Skin epidermis (tissue), 12 donors: ENCODE measurements around the gene CCDC85B.
A peak's percentile ranks its signal among the peaks of the same experiment; 100 is the strongest.

Experiments
- H3K27ac ChIP-seq, 21 experiments: fragments of 200-600 bp; sonication (generic) in 11 of 21; one replicate each; pipeline ENCODE4 v1.5.0; 2020; ENCODE audit warnings: mild to moderate bottlenecking in 3 of 21, inconsistent platforms in 2 of 21, moderate library complexity in 2 of 21
- H3K4me3 ChIP-seq, 7 experiments: fragments of 200-600 bp; sonication (generic) in 2 of 7; one replicate each; pipeline ENCODE4 v1.5.0; 2020; ENCODE audit warnings: inconsistent platforms in 2 of 7, mild to moderate bottlenecking in 2 of 7, moderate library complexity in 1 of 7

The CCDC85B gene

DNA sequence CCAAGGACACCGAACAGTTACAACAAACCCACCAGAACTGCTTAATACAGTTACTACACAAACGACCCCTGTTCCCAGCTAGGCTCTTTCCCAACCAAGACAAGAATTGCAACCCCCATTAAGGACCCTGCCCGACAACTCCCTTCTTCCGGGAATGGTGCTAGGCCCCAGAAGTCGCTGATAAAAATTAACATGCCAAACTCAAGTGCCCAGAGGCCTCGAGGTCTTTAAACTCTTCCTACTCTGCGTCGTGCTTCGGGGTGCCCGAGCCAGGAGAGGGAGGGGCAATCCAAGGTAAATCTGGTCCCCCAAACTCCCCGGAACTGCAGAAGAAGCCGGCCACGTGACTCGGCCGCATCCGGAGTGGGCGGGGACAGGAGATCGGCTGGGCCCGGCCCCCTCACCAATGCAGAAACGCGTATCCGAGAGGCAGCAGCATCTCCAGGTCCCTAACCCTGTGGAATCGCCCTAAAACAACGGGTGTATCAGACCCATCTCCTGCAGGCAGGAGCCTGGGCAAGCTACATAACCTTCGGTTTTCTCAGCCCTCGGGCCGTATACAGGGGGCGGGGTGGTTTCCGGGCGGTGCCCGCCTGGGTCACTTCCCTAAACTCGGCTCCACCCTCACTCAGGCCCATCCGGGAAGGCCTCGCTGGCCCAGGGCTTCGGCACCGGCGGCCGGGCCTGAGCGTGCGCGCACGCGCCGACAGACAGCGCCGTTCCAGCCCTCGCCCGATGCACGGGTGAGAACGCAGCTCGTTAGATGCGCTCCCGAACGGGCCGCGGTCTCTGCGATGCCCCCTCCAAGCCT is 33.6 kb upstream of the CCDC85B start:
- Histone ChIP-seq H3K4me3 (peak overlapping the region; percentile 80 to 100 (median 98)), H3K27ac (peak overlapping the region; percentile 89 to 99 (median 96))

DNA sequence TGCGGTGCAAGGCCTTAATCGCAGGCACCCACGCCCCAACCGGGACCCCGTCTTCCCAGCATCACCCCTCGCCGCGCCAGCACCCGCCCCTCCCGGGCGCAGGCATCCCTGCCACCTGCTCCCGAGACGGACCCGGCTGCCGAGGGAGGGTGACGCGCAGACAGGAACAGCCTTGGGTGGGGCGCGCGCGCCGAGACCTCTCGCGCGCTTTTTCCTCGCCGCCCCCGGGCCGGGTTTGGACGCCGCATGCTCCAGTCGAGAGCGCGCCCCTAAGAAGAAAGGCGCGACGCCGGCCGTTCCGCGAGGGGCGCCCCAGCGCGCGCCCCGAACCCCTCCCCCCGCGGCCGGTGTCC is 33.0 kb upstream of the CCDC85B start:
- Histone ChIP-seq H3K4me3 (peak overlapping the region; percentile 80 to 100 (median 98)), H3K27ac (peak overlapping the region; percentile 89 to 99 (median 96))

DNA sequence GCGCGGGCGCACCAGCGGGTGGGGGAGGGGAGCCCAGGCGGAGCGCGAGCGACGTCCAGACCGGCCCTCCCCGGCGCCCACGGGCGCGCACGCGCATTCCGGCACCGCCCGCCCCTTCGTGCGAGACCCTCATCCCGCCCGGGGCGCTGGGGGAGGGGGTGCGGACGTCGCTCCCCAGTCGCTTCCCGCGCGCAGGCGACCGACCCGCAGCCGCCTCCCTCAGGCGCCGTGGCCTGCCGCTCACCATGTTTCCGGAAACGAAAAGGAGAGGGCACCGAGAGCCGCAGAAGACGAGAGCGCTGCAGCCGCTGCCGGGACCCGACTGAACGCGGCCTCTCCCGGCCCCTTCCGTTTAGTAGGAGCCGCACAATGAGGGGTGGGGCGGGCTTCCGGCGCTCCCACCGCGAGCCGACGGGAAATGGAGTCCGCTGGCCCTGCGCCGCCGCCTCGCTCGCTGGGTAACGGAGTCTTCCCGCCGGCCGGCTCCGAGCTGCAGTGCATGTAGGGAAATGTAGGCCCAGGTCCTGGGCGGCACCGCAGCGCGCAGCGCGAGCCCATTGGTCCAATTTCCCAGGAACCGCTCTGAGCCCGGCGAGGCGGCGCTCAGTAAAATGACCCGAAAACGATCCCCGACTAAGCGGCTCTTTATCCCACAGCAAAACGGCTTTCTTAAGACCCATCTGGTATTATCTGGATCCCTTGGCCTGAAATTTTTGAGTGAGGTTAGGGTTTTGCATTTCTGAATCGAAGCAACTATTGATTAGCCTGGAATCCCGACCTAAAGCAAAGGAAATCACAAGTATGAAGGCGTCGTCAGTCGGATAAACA is 32.4 kb upstream of the CCDC85B start, which contains the start of gene CFL1:
Gene CFL1, minus strand, starts transcription at position 328 of the 828 bp plus-strand sequence. Its CDS starts 81 bp downstream, at position 247.
- Histone ChIP-seq H3K27ac (peak within 1 kb of the TSS; percentile 89 to 99 (median 96)), H3K4me3 (peak within 1 kb of the TSS; percentile 80 to 100 (median 98))

DNA sequence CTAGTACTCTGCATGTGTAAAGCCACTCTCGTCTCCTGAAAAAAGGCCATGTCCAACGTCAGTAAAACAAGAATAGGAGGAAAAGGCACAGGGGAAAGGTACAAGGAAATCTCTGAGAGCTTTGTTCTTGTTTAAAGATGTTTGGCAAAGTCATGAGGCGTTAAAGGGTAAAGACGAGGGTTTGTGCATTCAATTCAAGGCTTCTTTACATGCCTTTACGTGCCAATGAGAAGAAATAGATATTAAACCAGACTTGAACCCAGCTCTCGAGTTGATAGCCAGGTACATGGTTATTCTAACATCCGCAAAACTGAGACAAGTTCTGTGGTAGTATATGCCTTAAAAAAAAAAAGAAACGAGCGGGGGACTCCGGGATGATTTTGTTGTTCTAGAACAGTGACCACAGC is 31.8 kb upstream of the CCDC85B start:
- H3K27ac ChIP-seq, result peak overlapping the region; percentile 57 to 99 (median 96)
- peak overlapping the region; percentile 80 to 100 (median 98) for H3K4me3 ChIP-seq

DNA sequence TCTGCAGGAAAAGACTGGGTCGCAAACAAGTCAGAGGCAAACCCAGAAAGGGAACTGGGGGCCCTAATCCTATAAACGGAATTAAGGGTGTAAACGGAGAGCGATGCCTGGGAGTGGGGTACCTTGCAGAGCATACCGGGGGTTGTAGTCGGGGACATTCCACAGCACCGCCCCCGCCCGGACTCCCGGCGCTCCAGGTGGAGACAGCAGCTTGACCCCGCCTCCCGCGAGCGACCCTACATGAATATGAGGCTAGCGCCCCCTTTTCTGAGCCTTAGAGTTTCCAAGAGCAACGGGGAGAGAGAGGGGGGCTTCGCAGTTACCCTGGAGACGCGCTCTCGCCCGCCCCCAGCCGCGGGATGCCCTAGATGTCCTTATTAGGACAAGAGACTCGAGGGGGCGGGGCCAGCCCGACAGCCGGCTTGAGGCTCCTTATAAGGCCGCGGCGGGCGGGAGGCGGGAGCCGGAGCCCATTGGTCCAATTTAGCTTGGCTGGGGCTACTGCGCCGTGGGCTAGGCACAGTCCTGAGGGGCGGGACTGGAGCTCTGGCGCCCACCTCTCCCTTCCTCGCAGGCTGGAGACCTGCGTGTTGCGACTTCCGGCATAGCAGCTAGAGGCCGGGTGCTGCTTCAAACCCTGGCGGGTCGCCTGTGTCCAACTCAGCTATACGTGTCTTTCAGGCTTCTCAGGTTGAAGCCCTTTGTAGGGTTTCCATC is 31.2 kb upstream of the CCDC85B start:
- H3K27ac ChIP-seq, result peak overlapping the region; percentile 57 to 99 (median 96)
- peak overlapping the region; percentile 80 to 100 (median 98) for H3K4me3 ChIP-seq

DNA sequence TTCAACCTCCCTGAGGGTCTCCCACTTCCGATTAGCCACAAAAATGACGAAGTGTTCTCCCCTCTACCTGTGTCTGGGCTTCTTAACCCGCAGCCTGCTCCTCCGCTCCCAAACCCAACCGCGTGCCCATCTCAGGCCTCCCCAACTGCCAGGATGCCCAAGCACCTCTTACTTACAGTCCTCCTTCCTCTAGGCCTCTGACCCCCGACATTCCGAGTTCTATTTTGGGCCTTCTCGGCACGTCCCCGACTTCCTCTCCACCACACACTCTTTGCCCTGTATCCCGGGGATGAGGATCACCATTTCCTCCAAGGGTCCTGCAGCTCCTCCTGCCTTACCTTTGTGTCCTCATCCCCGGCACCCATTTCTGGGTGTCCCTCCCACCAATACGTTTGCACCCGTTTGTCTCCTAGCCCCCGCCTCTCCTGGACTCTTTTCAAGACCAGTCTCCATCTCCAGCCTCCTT is 30.6 kb upstream of the CCDC85B start:
- peak overlapping the region in 20 of 21 experiments; percentile 77 to 99 (median 96) for H3K27ac ChIP-seq
- H3K4me3 ChIP-seq, result peak overlapping the region; percentile 80 to 100 (median 98)

DNA sequence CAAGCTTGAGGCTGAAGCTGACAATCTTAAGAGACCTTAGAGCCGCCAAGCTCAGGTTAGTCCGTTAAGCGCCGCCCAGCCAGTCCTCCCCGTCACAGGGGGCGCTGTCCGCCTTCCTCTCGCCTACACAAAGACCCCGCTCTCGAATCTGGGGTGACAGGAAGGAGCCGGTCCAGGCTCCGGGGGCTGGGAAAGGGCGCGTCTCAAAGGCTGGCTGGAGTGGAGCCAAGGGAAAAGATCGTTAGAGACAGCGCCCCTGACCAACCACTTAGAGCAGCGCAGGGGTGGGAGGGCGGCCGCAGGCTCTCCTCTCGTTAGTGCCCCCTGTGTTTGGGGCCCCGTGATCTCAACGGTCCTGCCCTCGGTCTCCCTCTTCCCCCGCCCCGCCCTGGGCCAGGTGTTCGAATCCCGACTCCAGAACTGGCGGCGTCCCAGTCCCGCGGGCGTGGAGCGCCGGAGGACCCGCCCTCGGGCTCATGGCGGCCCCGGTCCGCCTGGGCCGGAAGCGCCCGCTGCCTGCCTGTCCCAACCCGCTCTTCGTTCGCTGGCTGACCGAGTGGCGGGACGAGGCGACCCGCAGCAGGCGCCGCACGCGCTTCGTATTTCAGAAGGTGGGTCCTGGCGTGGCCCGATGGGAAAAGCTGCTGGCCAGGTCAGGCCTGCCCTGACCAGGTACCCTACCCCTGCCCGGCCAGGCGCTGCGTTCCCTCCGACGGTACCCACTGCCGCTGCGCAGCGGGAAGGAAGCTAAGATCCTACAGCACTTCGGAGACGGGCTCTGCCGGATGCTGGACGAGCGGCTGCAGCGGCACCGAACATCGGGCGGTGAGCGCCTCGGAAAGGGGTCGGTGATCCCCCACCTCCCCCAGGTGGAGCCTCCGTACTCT is 30.0 kb upstream of the CCDC85B start, which contains the start of gene MUS81:
Gene MUS81, plus strand, starts transcription at position 156 of the 887 bp plus-strand sequence. Its CDS starts 321 bp downstream, at position 477.
- H3K4me3 ChIP-seq, result peak within 1 kb of the TSS; percentile 80 to 100 (median 98)
- peak within 1 kb of the TSS; percentile 77 to 99 (median 96) for H3K27ac ChIP-seq

DNA sequence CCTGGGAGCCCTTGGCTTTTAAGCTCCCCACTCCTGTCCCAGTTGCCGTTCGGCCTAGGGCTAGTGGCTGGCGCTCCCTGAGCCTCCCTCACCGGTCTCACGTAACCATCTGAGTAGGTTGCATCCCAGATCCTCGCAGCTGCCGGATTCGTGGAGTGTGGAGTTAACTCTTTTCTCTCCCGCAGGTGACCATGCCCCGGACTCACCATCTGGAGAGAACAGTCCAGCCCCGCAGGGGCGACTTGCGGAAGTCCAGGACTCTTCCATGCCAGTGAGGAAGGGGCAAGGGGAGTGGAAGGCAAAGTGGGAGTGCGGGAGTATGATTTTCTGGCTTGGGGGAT is 29.3 kb upstream of the CCDC85B start:
- Histone ChIP-seq H3K4me3 (peak overlapping the region; percentile 80 to 100 (median 98)), H3K27ac (peak overlapping the region; percentile 77 to 99 (median 96))

DNA sequence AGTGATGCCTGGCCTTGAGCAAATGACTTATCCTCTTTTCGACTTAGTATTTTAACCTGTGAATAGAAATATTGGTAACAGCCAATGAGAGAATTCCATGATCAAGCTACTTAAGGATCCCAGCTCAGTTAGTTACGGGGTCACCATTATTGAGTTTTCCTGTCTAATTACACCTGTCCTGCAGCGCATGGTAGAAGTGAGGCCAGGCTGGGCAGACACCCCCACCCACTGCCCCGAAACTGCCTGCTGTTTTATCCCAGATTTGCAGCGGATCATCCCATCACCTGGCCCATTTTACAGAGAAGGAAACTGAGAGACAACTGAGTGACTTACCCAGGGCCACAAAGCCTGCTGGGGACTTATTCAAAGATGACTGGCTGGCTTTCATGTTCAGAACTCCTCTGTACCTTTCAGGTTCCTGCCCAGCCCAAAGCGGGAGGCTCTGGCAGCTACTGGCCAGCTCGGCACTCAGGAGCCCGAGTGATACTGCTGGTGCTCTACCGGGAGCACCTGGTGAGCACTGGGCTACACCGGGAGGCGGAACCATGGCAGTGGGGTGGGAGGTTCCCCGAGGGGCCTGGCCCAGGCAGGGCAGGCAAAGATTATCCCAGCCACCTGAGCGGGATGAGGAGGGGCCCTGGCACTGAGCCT is 28.8 kb upstream of the CCDC85B start:
- H3K27ac ChIP-seq, result peak overlapping the region in 17 of 21 experiments; percentile 14 to 99 (median 96)
- peak overlapping the region; percentile 80 to 100 (median 98) for H3K4me3 ChIP-seq

DNA sequence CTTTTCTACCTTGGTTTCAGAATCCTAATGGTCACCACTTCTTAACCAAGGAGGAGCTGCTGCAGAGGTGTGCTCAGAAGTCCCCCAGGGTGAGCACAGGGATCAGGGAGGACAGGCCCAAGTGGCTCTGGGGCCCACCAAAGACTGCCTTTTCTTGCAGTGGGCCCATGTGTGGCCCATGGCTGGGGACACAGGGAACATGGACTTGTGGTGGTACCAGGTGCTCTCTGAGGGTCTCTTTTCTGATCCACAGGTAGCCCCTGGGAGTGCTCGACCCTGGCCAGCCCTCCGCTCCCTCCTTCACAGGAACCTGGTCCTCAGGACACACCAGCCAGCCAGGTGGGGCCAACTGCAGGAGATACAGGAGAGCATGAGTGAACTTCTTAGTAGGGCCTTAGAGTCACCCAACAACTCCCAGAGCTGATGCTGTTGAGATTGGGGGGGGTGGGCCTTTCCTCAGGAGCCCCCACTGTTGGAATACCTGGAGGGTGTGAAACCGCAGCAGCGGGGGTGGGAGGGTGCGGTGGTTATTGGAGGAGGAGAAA is 28.2 kb upstream of the CCDC85B start:
- Histone ChIP-seq H3K27ac (peak overlapping the region in 6 of 21 experiments; percentile 14 to 93 (median 28)), H3K4me3 (no peak overlapping the region)

DNA sequence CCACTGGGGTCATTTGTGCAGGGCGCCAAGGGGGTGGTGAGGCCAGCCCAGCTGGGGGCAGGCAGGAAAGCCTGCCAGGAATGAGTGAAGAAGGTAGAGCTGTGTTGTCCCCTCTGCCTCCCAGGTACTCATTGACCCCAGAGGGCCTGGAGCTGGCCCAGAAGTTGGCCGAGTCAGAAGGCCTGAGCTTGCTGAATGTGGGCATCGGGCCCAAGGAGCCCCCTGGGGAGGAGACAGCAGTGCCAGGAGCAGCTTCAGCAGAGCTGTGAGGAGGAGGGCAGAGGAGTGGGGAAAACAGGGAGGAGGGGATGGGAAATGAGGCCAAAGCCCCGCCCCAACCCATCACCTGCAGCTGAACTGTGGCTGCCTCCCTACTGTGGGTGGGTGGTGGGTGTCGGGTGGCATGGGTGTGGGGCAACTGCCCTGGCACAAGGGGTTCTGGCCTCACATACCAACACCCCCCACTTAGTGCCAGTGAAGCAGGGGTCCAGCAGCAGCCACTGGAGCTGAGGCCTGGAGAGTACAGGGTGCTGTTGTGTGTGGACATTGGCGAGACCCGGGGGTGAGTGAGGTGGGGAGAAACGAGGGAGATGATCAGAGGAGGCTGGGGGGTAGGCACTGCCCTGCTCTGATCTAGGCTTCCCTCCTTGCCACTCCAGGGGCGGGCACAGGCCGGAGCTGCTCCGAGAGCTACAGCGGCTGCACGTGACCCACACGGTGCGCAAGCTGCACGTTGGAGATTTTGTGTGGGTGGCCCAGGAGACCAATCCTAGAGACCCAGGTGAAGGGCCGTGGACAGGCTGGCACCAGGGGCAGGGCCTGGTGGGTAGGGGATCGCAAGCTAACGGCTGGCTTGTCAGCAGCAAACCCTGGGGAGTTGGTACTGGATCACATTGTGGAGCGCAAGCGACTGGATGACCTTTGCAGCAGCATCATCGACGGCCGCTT is 27.3 kb upstream of the CCDC85B start:
- Histone ChIP-seq H3K27ac (peak overlapping the region in 2 of 21 experiments; percentile 3 to 41), H3K4me3 (no peak overlapping the region)

DNA sequence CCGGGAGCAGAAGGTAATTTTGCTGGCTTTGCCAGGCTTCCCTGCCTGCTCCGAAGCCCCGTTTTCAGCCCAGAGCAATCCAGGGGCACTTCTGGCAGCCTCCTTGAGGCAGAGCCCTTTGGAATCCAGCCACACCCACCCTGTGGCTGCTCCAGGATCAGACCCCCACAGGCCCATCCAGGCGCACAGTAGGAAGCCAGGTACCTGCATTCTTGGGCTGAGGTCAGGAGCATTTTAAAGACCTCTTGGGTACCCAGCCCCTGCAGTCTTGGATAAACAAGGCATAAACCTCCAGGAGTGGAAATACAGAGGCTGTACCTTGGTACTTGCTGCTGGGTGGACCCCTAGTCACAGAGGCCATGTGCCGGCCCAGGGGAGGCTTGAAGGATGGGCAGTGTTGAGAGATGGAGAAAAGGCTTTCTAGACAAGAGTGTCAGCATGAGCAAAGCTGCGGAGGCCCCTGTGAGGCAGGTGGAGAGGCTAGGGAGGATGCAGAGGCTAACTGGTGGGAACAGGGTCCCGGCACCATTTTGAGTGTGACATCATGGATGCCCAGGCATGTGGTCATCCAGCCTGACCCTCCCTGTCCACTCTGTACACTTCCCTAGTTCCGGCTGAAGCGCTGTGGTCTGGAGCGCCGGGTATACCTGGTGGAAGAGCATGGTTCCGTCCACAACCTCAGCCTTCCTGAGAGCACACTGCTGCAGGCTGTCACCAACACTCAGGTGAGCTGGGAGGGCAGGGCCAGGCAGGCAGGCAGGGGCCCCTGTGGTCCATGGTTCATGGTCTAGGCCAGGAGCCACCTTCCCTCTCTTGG is 26.4 kb upstream of the CCDC85B start:
- Histone ChIP-seq H3K4me3 (no peak overlapping the region), H3K27ac (no peak overlapping the region)

DNA sequence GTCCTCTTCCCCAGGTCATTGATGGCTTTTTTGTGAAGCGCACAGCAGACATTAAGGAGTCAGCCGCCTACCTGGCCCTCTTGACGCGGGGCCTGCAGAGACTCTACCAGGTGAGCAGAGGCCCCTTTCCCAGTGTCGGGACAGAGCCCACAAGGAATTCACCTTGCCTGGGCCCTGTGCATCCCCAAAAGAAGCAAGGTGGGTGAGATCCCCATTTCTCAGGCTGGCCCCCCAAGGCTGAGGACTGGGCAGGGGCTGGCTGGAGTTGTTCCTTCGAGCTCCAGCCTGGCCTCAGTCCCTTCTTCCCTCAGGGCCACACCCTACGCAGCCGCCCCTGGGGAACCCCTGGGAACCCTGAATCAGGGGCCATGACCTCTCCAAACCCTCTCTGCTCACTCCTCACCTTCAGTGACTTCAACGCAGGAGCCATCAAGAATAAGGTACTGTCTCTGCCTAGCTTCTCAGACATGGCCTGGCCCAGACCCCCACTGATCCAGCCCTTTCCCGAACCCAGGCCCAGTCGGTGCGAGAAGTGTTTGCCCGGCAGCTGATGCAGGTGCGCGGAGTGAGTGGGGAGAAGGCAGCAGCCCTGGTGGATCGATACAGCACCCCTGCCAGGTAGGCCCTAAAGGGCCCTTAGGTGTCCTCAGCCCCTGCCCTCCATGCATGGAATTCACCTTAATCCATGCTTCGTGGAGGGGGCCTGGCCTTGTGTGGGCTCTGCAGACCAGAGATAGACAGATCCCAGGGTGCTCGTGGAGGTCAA is 25.6 kb upstream of the CCDC85B start:
- H3K4me3 ChIP-seq, result no peak overlapping the region
- H3K27ac ChIP-seq, result no peak overlapping the region

DNA sequence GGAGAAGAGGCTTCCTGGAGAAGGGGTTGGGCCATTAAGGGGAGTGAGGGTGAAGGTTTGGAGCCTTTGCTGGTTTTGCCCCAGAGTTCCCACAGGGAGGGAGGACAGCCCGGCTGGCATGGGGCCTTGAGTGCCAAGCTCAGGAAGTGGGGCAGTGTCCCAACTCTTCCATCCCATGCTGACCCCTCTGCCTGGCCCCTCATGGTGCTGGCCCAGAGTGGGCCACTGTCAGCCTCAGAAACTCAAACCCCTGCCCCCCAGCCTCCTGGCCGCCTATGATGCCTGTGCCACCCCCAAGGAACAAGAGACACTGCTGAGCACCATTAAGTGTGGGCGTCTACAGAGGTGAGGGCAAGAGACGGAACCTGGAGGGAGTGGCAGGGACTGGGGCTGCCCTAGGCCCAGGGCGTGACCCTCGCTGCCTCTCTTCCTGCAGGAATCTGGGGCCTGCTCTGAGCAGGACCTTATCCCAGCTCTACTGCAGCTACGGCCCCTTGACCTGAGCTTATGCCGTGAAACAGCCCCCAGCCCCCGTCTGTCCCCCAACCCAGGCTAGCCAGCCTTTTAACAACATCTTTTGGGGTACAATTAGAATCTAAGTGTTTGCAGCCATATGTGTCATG is 24.8 kb upstream of the CCDC85B start:
- H3K27ac ChIP-seq, result no peak overlapping the region
- H3K4me3 ChIP-seq, result no peak overlapping the region
